Neural progenitor cell (in vitro differentiated cells): Measurements from ENCODE around the gene NCF4. TPM values are rescaled to one million over a fixed set of nuclear protein-coding genes. Genes with fewer than 3 reads are reported as not detected.

Experiments
- DNase-seq: peaks from one replicate; pipeline ENCODE4 v3.0.0-alpha.2; 2016; ENCODE audit warnings: low spot score
- H2AFZ ChIP-seq: fragments of 200-600 bp; sonication (generic); replicated peaks from 2 replicates; pipeline ENCODE4 v1.6.1; 2016; ENCODE audit warnings: antibody characterized with exemption
- H3F3A ChIP-seq: fragments of 200-600 bp; sonication (generic); 2 replicates; pipeline ENCODE4 v1.6.1; 2016; ENCODE audit warnings: antibody characterized with exemption, low read depth
- H3K27ac ChIP-seq: fragments of 200-600 bp; sonication (generic); 2 replicates; pipeline ENCODE4 v1.5.1; 2016; ENCODE audit warnings: mild to moderate bottlenecking
- H3K27me3 ChIP-seq: fragments of 200-600 bp; sonication (generic); 2 replicates; pipeline ENCODE4 v1.6.1; 2016; ENCODE audit warnings: mild to moderate bottlenecking, moderate library complexity
- H3K36me3 ChIP-seq: fragments of 200-600 bp; sonication (generic); 2 replicates; pipeline ENCODE4 v1.5.1; 2016
- H3K4me1 ChIP-seq: fragments of 200-600 bp; sonication (generic); 2 replicates; pipeline ENCODE4 v1.6.1; 2016; ENCODE audit warnings: mixed run types
- H3K4me2 ChIP-seq: fragments of 200-600 bp; sonication (generic); 2 replicates; pipeline ENCODE4 v1.6.1; 2016
- H3K4me3 ChIP-seq: fragments of 200-600 bp; sonication (generic); 2 replicates; pipeline ENCODE4 v1.5.1; 2016
- H3K79me2 ChIP-seq: fragments of 200-600 bp; sonication (generic); 2 replicates; pipeline ENCODE4 v1.6.1; 2016; ENCODE audit warnings: low read depth
- H3K9ac ChIP-seq: fragments of 200-600 bp; sonication (generic); 2 replicates; pipeline ENCODE4 v1.6.1; 2016
- H3K9me3 ChIP-seq: fragments of 200-600 bp; sonication (generic); 2 replicates; pipeline ENCODE4 v1.5.1; 2016; ENCODE audit warnings: low read depth
- H4K20me1 ChIP-seq: fragments of 200-600 bp; sonication (generic); 2 replicates; pipeline ENCODE4 v1.6.1; 2016; ENCODE audit warnings: low read depth
- H3K27ac Mint-ChIP-seq: 3 replicates; pipeline ENCODE4 v1.8.0; 2021; ENCODE audit warnings: mixed read lengths
- H3K27me3 Mint-ChIP-seq: 2 replicates; pipeline ENCODE4 v1.8.0; 2022; ENCODE audit warnings: low read depth, mild to moderate bottlenecking, inconsistent platforms, moderate library complexity, mixed read lengths; ENCODE audit not compliant: insufficient read depth
- H3K36me3 Mint-ChIP-seq: 3 replicates; pipeline ENCODE4 v1.8.0; 2021; ENCODE audit warnings: mixed read lengths
- H3K4me1 Mint-ChIP-seq: 3 replicates; pipeline ENCODE4 v1.8.0; 2021; ENCODE audit warnings: mixed read lengths
- H3K4me3 Mint-ChIP-seq: 3 replicates; pipeline ENCODE4 v1.8.0; 2021; ENCODE audit warnings: mild to moderate bottlenecking, moderate library complexity, mixed read lengths
- H3K9me3 Mint-ChIP-seq: 3 replicates; pipeline ENCODE4 v1.8.0; 2020; ENCODE audit warnings: mixed read lengths
- EZH2 ChIP-seq: fragments of 200-600 bp; sonication (generic); IDR thresholded peaks from 2 replicates; pipeline ENCODE4 v1.6.1; 2017; ENCODE audit warnings: antibody characterized with exemption, mild to moderate bottlenecking, moderate library complexity
- EZH2phosphoT487 ChIP-seq: fragments of 200-600 bp; sonication (generic); IDR thresholded peaks from 2 replicates; pipeline ENCODE4 v1.6.1; 2017; ENCODE audit warnings: antibody characterized with exemption
- total RNA-seq: library from RNA; depleted of rRNA; stranded (reverse); fragments of >200 nt; gene quantifications from 2 replicates; pipeline ENCODE4 v1.2.3, GENCODE V29; 2015; ENCODE audit warnings: low replicate concordance
- TF ChIP-seq, protein P1 (sequence below): fragments of 200-600 bp; sonication (generic); IDR thresholded peaks from 2 replicates; pipeline ENCODE4 v1.5.1; 2017; ENCODE audit warnings: antibody characterized with exemption, mild to moderate bottlenecking

Gene NCF4
- total RNA-seq, 1 donor from 2014 or later, result not detected

DNA sequence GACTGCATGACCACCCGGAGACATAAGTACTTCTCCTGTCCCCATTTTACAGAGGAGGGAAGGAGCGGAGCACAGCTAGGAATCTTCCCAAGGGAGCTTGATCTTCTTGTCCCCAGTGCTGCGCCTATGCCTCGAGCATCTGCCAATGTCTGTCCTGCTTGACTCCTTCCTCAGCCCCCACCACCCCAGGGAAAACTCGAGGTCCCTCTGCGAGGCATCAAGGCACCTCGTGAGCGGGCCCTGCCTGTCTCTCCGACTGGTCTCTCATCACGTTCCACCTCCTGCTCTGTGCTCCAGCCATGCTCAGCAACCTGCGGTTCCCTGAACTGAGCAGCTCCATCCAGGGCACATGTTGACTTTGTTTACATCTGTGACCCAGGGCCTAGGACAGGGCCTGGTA, 2.5 kb downstream of the NCF4 start:
- Histone ChIP-seq H3K4me1 (no peaks in the 10 kb centered on the region), H2AFZ (no peak overlapping the region), H3K4me3 (no peak overlapping the region), H3K9me3 (no peaks in the 10 kb centered on the region), H3K27ac (no peak overlapping the region), H3K27me3 (peaks cover 21% of the 10 kb centered on the region), H3K79me2 (no peaks in the 10 kb centered on the region), H3K9ac (no peak overlapping the region), H3F3A (no peaks in the 10 kb centered on the region), H3K36me3 (no peaks in the 10 kb centered on the region), H3K4me2 (no peak overlapping the region), H4K20me1 (no peaks in the 10 kb centered on the region)
- TF ChIP-seq, protein P1, sequence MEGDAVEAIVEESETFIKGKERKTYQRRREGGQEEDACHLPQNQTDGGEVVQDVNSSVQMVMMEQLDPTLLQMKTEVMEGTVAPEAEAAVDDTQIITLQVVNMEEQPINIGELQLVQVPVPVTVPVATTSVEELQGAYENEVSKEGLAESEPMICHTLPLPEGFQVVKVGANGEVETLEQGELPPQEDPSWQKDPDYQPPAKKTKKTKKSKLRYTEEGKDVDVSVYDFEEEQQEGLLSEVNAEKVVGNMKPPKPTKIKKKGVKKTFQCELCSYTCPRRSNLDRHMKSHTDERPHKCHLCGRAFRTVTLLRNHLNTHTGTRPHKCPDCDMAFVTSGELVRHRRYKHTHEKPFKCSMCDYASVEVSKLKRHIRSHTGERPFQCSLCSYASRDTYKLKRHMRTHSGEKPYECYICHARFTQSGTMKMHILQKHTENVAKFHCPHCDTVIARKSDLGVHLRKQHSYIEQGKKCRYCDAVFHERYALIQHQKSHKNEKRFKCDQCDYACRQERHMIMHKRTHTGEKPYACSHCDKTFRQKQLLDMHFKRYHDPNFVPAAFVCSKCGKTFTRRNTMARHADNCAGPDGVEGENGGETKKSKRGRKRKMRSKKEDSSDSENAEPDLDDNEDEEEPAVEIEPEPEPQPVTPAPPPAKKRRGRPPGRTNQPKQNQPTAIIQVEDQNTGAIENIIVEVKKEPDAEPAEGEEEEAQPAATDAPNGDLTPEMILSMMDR, result no peak
- no peak for TF ChIP-seq EZH2phosphoT487
- no peak for TF ChIP-seq EZH2
- H3K9me3 Mint-ChIP-seq, result no peaks in the 10 kb centered on the region
- no peak for DNase-seq
- no peaks in the 10 kb centered on the region for H3K36me3 Mint-ChIP-seq
- peaks cover 18% of the 10 kb centered on the region for H3K27me3 Mint-ChIP-seq
- no peak overlapping the region for H3K27ac Mint-ChIP-seq
- no peaks in the 10 kb centered on the region for H3K4me1 Mint-ChIP-seq
- no peak overlapping the region for H3K4me3 Mint-ChIP-seq

DNA sequence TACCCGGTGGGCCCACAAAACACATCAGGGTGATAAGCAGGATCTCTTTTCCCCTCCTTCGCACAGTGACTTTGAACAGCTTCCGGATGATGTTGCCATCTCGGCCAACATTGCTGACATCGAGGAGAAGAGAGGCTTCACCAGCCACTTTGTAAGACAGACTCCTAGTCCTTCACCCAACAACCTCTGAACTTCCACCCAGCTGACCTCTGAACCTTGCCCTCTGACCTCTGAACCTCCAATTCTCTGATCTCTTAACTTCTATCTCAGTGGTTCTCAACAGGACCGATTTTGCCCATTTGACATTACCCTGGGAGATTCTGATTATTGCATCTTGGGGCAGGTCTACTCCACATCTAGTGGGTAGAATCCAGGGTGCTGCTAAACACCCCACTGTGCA, 3.2 kb downstream of the NCF4 start:
- no peak overlapping the region for H3K27ac Mint-ChIP-seq
- Histone ChIP-seq H3K4me3 (no peak overlapping the region), H3K27me3 (peaks cover 14% of the 10 kb centered on the region), H3K4me2 (no peak overlapping the region), H4K20me1 (no peaks in the 10 kb centered on the region), H2AFZ (no peak overlapping the region), H3K4me1 (no peaks in the 10 kb centered on the region), H3K79me2 (no peaks in the 10 kb centered on the region), H3K27ac (no peak overlapping the region), H3K9me3 (no peaks in the 10 kb centered on the region), H3K36me3 (no peaks in the 10 kb centered on the region), H3K9ac (no peak overlapping the region), H3F3A (no peaks in the 10 kb centered on the region)
- DNase-seq, result no peak
- no peaks in the 10 kb centered on the region for H3K36me3 Mint-ChIP-seq
- TF ChIP-seq, protein P1, result no peak
- TF ChIP-seq EZH2, result no peak
- H3K9me3 Mint-ChIP-seq, result no peaks in the 10 kb centered on the region
- H3K4me1 Mint-ChIP-seq, result no peaks in the 10 kb centered on the region
- peaks cover 18% of the 10 kb centered on the region for H3K27me3 Mint-ChIP-seq
- no peak overlapping the region for H3K4me3 Mint-ChIP-seq

DNA sequence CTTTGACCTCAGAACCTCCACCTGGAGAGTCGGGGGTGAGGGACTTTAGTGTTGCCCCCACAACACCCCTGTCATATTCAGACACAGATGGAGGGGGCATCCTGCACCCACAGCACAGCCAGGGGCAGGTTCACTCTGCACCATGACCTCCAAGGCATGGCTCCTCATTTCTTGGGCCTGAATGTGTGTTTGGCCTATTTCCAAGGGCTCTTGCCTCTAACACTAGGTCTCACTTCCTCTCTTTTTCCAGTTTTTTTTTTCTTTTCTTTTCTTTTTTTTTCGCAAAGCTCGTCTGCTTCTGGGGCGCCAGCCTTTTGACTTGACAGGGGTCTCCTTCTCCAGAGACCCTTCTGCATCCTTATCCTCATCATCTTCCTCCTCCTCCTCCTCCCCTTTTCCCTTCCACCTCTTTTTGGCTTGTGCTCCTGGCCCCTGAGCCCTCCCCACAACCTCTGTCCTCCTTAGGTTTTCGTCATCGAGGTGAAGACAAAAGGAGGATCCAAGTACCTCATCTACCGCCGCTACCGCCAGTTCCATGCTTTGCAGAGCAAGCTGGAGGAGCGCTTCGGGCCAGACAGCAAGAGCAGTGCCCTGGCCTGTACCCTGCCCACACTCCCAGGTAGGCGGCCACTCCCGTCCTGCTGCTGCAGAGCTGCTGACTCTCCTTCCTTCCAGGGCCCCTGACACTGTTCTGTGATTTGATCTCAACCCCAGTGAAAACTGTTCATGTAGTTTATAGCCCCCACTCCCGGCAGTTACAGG, 3.8 kb downstream of the NCF4 start:
- Histone ChIP-seq H3K27me3 (peaks cover 13% of the 10 kb centered on the region), H3K36me3 (no peaks in the 10 kb centered on the region), H3K4me2 (no peak overlapping the region), H3K79me2 (no peaks in the 10 kb centered on the region), H3K4me3 (no peak overlapping the region), H3K4me1 (no peaks in the 10 kb centered on the region), H2AFZ (no peak overlapping the region), H3K9me3 (no peaks in the 10 kb centered on the region), H3K9ac (no peak overlapping the region), H3K27ac (no peak overlapping the region), H3F3A (no peaks in the 10 kb centered on the region), H4K20me1 (no peaks in the 10 kb centered on the region)
- H3K9me3 Mint-ChIP-seq, result no peaks in the 10 kb centered on the region
- TF ChIP-seq EZH2 (no peak), EZH2phosphoT487 (no peak)
- TF ChIP-seq, protein P1, result no peak
- H3K27ac Mint-ChIP-seq, result no peak overlapping the region
- H3K36me3 Mint-ChIP-seq, result no peaks in the 10 kb centered on the region
- H3K4me3 Mint-ChIP-seq, result no peak overlapping the region
- peaks cover 18% of the 10 kb centered on the region for H3K27me3 Mint-ChIP-seq
- no peak for DNase-seq
- no peaks in the 10 kb centered on the region for H3K4me1 Mint-ChIP-seq
